ENCODE results near the gene HMG20A. TPM values are rescaled to one million over a fixed set of nuclear protein-coding genes. Genes with fewer than 3 reads are reported as not detected.

HMG20A gene
- total RNA-seq, 3 donors from 2014 or later (not counting 1 experiment from before 2014, with no cell fraction given), result 48.4 to 71.0 (median 53.9) TPM

DNA sequence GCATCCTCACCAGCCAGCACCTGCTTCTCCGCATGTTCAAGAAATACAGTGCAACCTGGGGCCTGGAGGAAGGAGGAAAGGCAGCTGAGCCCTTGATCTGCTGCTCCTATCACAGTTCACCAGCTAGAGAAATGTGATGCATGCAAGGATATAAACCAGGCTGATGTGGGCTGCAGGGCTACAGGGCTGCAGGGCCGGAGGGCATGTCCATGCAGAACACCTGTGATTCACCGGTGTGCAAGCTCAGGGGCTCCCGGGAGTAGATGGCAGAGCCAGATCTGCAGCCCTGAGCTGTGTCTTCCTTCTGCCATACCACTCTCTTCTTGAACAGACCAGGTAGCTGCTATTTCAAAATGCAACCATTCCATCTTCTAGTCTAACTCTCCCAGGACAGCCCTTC is 84.9 kb downstream of the HMG20A start:
- no peaks in the 10 kb centered on the region for H3K36me3 Mint-ChIP-seq
- no peaks in the 10 kb centered on the region for H3K36me3 ChIP-seq (ENCODE audit: control insufficient read depth, insufficient read depth, low read length)
- H3K9me3 Mint-ChIP-seq, result no peaks in the 10 kb centered on the region
- TF ChIP-seq, protein P1, sequence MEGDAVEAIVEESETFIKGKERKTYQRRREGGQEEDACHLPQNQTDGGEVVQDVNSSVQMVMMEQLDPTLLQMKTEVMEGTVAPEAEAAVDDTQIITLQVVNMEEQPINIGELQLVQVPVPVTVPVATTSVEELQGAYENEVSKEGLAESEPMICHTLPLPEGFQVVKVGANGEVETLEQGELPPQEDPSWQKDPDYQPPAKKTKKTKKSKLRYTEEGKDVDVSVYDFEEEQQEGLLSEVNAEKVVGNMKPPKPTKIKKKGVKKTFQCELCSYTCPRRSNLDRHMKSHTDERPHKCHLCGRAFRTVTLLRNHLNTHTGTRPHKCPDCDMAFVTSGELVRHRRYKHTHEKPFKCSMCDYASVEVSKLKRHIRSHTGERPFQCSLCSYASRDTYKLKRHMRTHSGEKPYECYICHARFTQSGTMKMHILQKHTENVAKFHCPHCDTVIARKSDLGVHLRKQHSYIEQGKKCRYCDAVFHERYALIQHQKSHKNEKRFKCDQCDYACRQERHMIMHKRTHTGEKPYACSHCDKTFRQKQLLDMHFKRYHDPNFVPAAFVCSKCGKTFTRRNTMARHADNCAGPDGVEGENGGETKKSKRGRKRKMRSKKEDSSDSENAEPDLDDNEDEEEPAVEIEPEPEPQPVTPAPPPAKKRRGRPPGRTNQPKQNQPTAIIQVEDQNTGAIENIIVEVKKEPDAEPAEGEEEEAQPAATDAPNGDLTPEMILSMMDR (IDR thresholded peaks at IDR 0.05), result no peak
- no peaks in the 10 kb centered on the region for H3K9me3 ChIP-seq (ENCODE audit: control insufficient read depth, insufficient read depth, low read length)
- no peak overlapping the region for H3K27ac ChIP-seq (ENCODE audit: low read length)
- no peaks in the 10 kb centered on the region for H3K27me3 Mint-ChIP-seq (ENCODE audit: low read depth in 2 of 2)
- H3K27me3 ChIP-seq (ENCODE audit: control insufficient read depth, insufficient read depth, low read length), result no peaks in the 10 kb centered on the region
- peaks cover 0 to 20% of the 10 kb centered on the region in 2 donors for H3K4me1 Mint-ChIP-seq
- H3K27ac Mint-ChIP-seq, result no peak overlapping the region
- ATAC-seq, result no peak
- DNase-seq, result no peak
- no peak overlapping the region for H3K4me3 ChIP-seq (ENCODE audit: low read length)
- H3K4me1 ChIP-seq (ENCODE audit: control insufficient read depth, insufficient read depth, low read length), result peaks cover 6% of the 10 kb centered on the region
- no peak overlapping the region for H3K4me3 Mint-ChIP-seq
- intact Hi-C loops (cut with micrococcal nuclease), result no loop called here
- WGBS (ENCODE audit: insufficient coverage), result 78% methylated on average over 4 of the region's 4 CpGs

DNA sequence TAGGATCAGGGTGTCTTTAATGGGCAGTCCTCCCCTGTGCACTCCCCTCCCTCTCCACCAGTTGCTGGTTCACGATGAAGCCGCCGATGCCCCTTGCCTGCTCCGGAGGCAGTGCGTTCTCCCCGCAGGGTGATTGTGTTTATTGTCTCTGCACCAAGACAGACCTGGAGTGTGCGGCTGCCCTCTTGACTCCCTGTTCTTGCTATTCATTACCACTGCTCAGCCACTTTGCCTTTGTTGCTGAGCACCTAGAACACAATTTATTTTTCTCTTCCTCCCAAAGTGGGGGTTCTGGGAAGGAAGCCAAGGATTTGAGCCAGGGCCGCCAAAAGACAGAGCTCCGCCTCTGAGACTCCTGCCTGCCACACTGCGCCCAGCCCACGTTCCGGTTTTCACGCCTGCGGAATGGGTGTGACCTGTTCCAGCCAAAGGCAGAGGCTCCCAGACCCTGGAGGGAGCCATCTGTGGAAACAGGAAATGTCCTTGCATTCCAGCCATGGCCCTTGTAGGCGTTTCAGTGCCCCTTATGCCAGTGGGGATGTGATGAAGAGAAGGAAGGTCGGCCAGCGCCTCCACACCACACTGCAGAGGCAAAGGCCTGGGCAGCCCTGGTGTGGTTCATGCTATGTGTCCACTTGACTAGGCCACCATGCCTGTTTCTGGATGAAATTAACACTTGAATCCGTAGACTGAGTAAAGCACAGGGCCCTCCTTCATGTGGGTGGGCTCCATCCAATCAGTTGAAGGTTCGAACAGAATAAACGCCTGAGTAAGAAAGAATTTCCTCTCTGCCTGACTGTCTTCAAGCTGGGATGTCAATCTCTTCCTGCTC is 85.8 kb downstream of the HMG20A start:
- Mint-ChIP-seq H3K4me1 (peaks cover 0 to 20% of the 10 kb centered on the region in 2 donors), H3K27ac (no peak overlapping the region), H3K4me3 (no peak overlapping the region), H3K36me3 (no peaks in the 10 kb centered on the region), H3K9me3 (no peaks in the 10 kb centered on the region), H3K27me3 (ENCODE audit: low read depth in 2 of 2) (no peaks in the 10 kb centered on the region)
- TF ChIP-seq, protein P1 (IDR thresholded peaks at IDR 0.05), result no peak
- 88% methylated on average over 20 of the region's 20 CpGs for WGBS (ENCODE audit: insufficient coverage)
- Histone ChIP-seq H3K4me3 (ENCODE audit: low read length) (no peak overlapping the region), H3K27ac (ENCODE audit: low read length) (no peak overlapping the region), H3K36me3 (ENCODE audit: control insufficient read depth, insufficient read depth, low read length) (no peaks in the 10 kb centered on the region), H3K9me3 (ENCODE audit: control insufficient read depth, insufficient read depth, low read length) (no peaks in the 10 kb centered on the region), H3K27me3 (ENCODE audit: control insufficient read depth, insufficient read depth, low read length) (no peaks in the 10 kb centered on the region), H3K4me1 (ENCODE audit: control insufficient read depth, insufficient read depth, low read length) (peaks cover 6% of the 10 kb centered on the region)
- no peak for ATAC-seq
- intact Hi-C loops (cut with micrococcal nuclease), result no loop called here
- no peak for DNase-seq

DNA sequence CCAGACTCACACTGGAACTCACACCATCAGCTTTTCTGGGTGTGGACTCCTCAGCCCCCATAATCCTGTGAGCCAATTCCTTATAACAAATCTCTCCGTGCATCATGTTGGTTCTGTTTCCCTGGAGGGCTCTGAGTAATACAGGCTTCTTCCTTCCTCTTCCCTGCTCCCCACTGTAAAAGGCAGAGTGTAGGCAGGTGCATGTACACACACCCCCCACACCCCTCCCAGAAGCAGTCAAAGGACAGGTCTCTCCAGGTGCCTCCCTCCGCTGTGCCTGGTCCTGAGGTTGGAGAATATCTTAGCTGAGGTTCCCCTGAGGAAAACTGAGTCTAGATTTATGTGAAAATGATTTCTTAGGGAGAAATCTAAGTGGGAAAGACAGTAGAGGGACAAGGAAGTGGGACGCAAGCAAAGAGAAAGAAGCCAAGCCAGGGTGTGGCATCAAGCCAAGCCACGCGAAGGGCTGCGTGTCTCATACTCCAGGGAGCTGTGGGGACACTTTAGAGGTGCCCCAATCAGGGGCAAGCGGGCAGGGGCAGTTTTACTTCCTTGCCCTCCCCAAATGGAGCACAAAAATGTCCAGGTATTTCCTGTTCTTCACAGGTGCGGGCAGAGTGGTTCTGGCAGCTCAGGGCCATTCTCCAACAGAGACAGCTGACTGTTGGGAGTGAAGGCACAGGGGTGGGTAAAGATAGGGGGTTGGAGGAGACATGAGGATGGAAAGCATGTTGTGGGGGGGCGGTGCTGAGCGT is 86.6 kb downstream of the HMG20A start:
- no peaks in the 10 kb centered on the region for H3K36me3 ChIP-seq (ENCODE audit: control insufficient read depth, insufficient read depth, low read length)
- Mint-ChIP-seq H3K36me3 (no peaks in the 10 kb centered on the region), H3K27me3 (ENCODE audit: low read depth in 2 of 2) (no peaks in the 10 kb centered on the region), H3K4me3 (no peak overlapping the region), H3K27ac (no peak overlapping the region), H3K9me3 (no peaks in the 10 kb centered on the region), H3K4me1 (peaks cover 0 to 20% of the 10 kb centered on the region in 2 donors)
- no peak overlapping the region for H3K4me3 ChIP-seq (ENCODE audit: low read length)
- TF ChIP-seq, protein P1 (IDR thresholded peaks at IDR 0.05), result no peak
- H3K9me3 ChIP-seq (ENCODE audit: control insufficient read depth, insufficient read depth, low read length), result no peaks in the 10 kb centered on the region
- no peaks in the 10 kb centered on the region for H3K27me3 ChIP-seq (ENCODE audit: control insufficient read depth, insufficient read depth, low read length)
- 39% methylated on average over 9 of the region's 10 CpGs for WGBS (ENCODE audit: insufficient coverage)
- DNase-seq (no peak), ATAC-seq (no peak)
- peaks cover 6% of the 10 kb centered on the region for H3K4me1 ChIP-seq (ENCODE audit: control insufficient read depth, insufficient read depth, low read length)
- H3K27ac ChIP-seq (ENCODE audit: low read length), result no peak overlapping the region
- intact Hi-C loops (cut with micrococcal nuclease), result no loop called here

All from natural killer cell (primary cell).